K562 (cell line): ENCODE measurements around the gene IRAK2. TPM values are rescaled to one million over a fixed set of nuclear protein-coding genes. Genes with fewer than 3 reads are reported as not detected.
A peak's percentile ranks its signal among the peaks of the same experiment; 100 is the strongest.

Source experiments
- IRF2 ChIP-seq: sonication (generic); formaldehyde crosslinking; IDR thresholded peaks from 2 replicates; pipeline ENCODE4 v1.8.1; 2022; ENCODE audit warnings: mild to moderate bottlenecking, missing genetic modification reagents
- POU5F1 ChIP-seq: fragments of 150-350 bp; IDR thresholded peaks from 2 replicates; pipeline ENCODE4 v1.6.1; 2014; ENCODE audit warnings: borderline replicate concordance, low read length, low read depth, mild to moderate bottlenecking; ENCODE audit not compliant: partially characterized antibody
- RBM14 ChIP-seq: fragments of 200-400 bp; formaldehyde crosslinking; IDR thresholded peaks from 2 replicates; pipeline ENCODE4 v1.6.1; 2018; ENCODE audit warnings: low read depth, mild to moderate bottlenecking, low read length, moderate library complexity, borderline replicate concordance; ENCODE audit not compliant: insufficient read depth
- RBM34 ChIP-seq: fragments of 200-400 bp; formaldehyde crosslinking; IDR thresholded peaks from 2 replicates; pipeline ENCODE4 v1.6.1; 2018; ENCODE audit warnings: low read length, borderline replicate concordance; ENCODE audit not compliant: insufficient read depth
- ZKSCAN1 ChIP-seq: fragments of 150-350 bp; IDR thresholded peaks from 2 replicates; pipeline ENCODE4 v1.6.1; 2016; ENCODE audit warnings: low read depth, low read length
- ZNF184 ChIP-seq: sonication (generic); formaldehyde crosslinking; IDR thresholded peaks from 2 replicates; pipeline ENCODE4 v1.5.0; 2020; ENCODE audit warnings: missing genetic modification reagents
- ZNF354B ChIP-seq: fragments of 250-450 bp; sonication (Bioruptor Pico); IDR thresholded peaks from 2 replicates; pipeline ENCODE4 v1.4.0; 2020
- polyA plus RNA-seq, 8 experiments: library from polyadenylated mRNA; depleted of rRNA in 4 of 8; stranded (reverse) in 5 of 8; unstranded in 3 of 8; fragments of >200 nt; fragmentation: Nextera tagmentation in 2 of 8; fragmentation: Illumina TruSeq in 1 of 8; extraction: Ambion mirVana in 2 of 8; extraction: Trizol in 1 of 8; gene quantifications; 2 replicates each; pipeline versions ENCODE4 v1.2.1 to v1.2.3, GENCODE V29; 2011 to 2014; ENCODE audit warnings: inconsistent platforms in 1 of 8, missing spikeins in 1 of 8
- total RNA-seq, 7 experiments: library from RNA; depleted of rRNA in 6 of 7; stranded (reverse); fragments of >200 nt in 6 of 7; fragmentation: Illumina TruSeq in 2 of 7; extraction: Trizol in 2 of 7; gene quantifications; 2 replicates each; pipeline versions ENCODE4 v1.2.1 to v1.2.3, GENCODE V29; 2011 to 2021; ENCODE audit warnings: low replicate concordance in 1 of 7
- TF ChIP-seq, protein P1 (sequence below): sonication (generic); formaldehyde crosslinking; IDR thresholded peaks from 2 replicates; pipeline ENCODE4 v1.8.0; 2022; ENCODE audit warnings: missing genetic modification reagents, mild to moderate bottlenecking, borderline replicate concordance
- TF ChIP-seq, protein P2 (sequence below): fragments of 250-450 bp; sonication (Bioruptor Pico); IDR thresholded peaks from 2 replicates; pipeline ENCODE4 v1.5.1; 2021; ENCODE audit warnings: mild to moderate bottlenecking
- TF ChIP-seq, protein P3 (sequence below): fragments of 250-450 bp; sonication (Bioruptor Pico); IDR thresholded peaks from 2 replicates; pipeline ENCODE4 v1.4.0; 2020
- TF ChIP-seq, protein P4 (sequence below): fragments of 150-350 bp; conservative IDR thresholded peaks from 2 replicates; pipeline ENCODE4 v1.6.1; 2014; ENCODE audit warnings: low read length
- TF ChIP-seq, protein P5 (sequence below): IDR thresholded peaks from 3 replicates; pipeline ENCODE4 v1.6.1; 2011; ENCODE audit warnings: borderline replicate concordance, mild to moderate bottlenecking; ENCODE audit not compliant: insufficient read length, insufficient read depth

Gene IRAK2
- total and polyA plus RNA-seq, 9 of the 15 experiments (the other 6 are each of a cell fraction or from before 2014, with no cell fraction given) = 0.42 to 4.4 (median 2.7) TPM

DNA sequence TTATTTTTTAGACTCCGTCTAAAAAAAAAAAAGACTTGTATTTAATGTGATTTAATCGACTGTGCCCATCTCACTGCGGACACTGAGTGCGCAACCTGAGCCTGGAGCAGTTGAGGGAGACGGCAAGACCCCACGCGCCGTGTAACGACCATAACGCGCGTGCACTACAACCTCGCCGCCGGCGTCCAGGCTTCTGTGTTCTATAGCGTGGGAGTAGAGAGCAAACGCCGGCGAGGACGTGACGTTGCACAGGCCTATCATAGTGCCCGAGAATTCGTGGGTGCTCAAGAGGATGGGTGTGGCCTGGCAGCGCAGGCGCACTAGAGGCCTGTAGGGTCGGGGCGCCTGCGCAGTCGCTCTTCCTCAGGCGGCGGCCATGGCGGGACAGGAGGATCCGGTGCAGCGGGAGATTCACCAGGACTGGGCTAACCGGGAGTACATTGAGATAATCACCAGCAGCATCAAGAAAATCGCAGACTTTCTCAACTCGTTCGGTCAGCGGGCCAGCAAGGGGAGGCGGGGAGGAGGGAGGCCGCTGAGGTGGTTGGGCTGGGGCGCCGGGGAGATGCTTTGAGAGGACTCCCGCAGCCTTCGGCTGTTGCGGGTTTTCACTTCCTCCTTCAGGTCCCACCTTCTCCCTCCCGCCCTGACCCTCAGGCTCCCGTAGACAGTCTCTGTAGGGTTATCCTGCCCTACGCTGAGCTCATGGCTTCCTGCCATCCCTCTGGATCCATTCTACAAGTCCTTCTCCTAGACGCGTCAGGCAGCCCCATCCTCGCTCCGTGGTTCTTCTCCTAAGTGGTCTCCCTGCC is 49.2 kb upstream of the IRAK2 start, which contains the start of gene BRK1 (continued):
- TF ChIP-seq, protein P1, sequence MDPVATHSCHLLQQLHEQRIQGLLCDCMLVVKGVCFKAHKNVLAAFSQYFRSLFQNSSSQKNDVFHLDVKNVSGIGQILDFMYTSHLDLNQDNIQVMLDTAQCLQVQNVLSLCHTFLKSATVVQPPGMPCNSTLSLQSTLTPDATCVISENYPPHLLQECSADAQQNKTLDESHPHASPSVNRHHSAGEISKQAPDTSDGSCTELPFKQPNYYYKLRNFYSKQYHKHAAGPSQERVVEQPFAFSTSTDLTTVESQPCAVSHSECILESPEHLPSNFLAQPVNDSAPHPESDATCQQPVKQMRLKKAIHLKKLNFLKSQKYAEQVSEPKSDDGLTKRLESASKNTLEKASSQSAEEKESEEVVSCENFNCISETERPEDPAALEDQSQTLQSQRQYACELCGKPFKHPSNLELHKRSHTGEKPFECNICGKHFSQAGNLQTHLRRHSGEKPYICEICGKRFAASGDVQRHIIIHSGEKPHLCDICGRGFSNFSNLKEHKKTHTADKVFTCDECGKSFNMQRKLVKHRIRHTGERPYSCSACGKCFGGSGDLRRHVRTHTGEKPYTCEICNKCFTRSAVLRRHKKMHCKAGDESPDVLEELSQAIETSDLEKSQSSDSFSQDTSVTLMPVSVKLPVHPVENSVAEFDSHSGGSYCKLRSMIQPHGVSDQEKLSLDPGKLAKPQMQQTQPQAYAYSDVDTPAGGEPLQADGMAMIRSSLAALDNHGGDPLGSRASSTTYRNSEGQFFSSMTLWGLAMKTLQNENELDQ (CRISPR knock-in tag) = no peak
- TF ChIP-seq POU5F1 (no peak), ZNF184 (CRISPR knock-in tag) (no peak), ZNF354B (CRISPR knock-in tag) (no peak), IRF2 (no peak), ZKSCAN1 (peak; percentile 75), RBM34 (no peak), RBM14 (no peak)
- TF ChIP-seq, protein P2, sequence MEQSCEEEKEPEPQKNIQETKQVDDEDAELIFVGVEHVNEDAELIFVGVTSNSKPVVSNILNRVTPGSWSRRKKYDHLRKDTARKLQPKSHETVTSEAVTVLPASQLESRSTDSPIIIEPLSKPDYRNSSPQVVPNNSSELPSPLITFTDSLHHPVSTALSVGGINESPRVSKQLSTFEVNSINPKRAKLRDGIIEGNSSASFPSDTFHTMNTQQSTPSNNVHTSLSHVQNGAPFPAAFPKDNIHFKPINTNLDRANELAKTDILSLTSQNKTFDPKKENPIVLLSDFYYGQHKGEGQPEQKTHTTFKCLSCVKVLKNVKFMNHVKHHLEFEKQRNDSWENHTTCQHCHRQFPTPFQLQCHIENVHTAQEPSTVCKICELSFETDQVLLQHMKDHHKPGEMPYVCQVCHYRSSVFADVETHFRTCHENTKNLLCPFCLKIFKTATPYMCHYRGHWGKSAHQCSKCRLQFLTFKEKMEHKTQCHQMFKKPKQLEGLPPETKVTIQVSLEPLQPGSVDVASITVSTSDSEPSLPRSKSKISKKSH (CRISPR knock-in tag) = no peak
- TF ChIP-seq, protein P3, sequence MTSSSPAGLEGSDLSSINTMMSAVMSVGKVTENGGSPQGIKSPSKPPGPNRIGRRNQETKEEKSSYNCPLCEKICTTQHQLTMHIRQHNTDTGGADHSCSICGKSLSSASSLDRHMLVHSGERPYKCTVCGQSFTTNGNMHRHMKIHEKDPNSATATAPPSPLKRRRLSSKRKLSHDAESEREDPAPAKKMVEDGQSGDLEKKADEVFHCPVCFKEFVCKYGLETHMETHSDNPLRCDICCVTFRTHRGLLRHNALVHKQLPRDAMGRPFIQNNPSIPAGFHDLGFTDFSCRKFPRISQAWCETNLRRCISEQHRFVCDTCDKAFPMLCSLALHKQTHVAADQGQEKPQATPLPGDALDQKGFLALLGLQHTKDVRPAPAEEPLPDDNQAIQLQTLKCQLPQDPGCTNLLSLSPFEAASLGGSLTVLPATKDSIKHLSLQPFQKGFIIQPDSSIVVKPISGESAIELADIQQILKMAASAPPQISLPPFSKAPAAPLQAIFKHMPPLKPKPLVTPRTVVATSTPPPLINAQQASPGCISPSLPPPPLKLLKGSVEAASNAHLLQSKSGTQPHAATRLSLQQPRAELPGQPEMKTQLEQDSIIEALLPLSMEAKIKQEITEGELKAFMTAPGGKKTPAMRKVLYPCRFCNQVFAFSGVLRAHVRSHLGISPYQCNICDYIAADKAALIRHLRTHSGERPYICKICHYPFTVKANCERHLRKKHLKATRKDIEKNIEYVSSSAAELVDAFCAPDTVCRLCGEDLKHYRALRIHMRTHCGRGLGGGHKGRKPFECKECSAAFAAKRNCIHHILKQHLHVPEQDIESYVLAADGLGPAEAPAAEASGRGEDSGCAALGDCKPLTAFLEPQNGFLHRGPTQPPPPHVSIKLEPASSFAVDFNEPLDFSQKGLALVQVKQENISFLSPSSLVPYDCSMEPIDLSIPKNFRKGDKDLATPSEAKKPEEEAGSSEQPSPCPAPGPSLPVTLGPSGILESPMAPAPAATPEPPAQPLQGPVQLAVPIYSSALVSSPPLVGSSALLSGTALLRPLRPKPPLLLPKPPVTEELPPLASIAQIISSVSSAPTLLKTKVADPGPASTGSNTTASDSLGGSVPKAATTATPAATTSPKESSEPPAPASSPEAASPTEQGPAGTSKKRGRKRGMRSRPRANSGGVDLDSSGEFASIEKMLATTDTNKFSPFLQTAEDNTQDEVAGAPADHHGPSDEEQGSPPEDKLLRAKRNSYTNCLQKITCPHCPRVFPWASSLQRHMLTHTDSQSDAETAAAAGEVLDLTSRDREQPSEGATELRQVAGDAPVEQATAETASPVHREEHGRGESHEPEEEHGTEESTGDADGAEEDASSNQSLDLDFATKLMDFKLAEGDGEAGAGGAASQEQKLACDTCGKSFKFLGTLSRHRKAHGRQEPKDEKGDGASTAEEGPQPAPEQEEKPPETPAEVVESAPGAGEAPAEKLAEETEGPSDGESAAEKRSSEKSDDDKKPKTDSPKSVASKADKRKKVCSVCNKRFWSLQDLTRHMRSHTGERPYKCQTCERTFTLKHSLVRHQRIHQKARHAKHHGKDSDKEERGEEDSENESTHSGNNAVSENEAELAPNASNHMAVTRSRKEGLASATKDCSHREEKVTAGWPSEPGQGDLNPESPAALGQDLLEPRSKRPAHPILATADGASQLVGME (CRISPR knock-in tag) = 0 out of 2 replicates have a peak, but pooled peaks have one; percentile 32
- TF ChIP-seq, protein P4, sequence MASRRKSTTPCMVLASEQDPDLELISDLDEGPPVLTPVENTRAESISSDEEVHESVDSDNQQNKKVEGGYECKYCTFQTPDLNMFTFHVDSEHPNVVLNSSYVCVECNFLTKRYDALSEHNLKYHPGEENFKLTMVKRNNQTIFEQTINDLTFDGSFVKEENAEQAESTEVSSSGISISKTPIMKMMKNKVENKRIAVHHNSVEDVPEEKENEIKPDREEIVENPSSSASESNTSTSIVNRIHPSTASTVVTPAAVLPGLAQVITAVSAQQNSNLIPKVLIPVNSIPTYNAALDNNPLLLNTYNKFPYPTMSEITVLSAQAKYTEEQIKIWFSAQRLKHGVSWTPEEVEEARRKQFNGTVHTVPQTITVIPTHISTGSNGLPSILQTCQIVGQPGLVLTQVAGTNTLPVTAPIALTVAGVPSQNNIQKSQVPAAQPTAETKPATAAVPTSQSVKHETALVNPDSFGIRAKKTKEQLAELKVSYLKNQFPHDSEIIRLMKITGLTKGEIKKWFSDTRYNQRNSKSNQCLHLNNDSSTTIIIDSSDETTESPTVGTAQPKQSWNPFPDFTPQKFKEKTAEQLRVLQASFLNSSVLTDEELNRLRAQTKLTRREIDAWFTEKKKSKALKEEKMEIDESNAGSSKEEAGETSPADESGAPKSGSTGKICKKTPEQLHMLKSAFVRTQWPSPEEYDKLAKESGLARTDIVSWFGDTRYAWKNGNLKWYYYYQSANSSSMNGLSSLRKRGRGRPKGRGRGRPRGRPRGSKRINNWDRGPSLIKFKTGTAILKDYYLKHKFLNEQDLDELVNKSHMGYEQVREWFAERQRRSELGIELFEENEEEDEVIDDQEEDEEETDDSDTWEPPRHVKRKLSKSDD = no peak
- TF ChIP-seq, protein P5, sequence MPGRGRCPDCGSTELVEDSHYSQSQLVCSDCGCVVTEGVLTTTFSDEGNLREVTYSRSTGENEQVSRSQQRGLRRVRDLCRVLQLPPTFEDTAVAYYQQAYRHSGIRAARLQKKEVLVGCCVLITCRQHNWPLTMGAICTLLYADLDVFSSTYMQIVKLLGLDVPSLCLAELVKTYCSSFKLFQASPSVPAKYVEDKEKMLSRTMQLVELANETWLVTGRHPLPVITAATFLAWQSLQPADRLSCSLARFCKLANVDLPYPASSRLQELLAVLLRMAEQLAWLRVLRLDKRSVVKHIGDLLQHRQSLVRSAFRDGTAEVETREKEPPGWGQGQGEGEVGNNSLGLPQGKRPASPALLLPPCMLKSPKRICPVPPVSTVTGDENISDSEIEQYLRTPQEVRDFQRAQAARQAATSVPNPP = no peak
